HG02571 (cell line): ENCODE results near the gene MBD3L2.
"Not testable (repeated sequence)": the region's sequence is repeated elsewhere in the genome, so short reads cannot be mapped to it uniquely, and the experiment has no call there.

Source experiments
- ATAC-seq: cut with Tn5 transposase; IDR thresholded peaks from one replicate; pipeline ENCODE4 v1.9.1; 2021; ENCODE audit warnings: mild to moderate bottlenecking, moderate library complexity; ENCODE audit not compliant: unreplicated experiment

The MBD3L2 gene

GRCh38 chr19:7049021-7049420 is at the start of gene MBD3L2:
TSS of gene MBD3L2 (plus strand) at chr19:7049321. CDS start at chr19:7049374, 53 bp downstream.
- ATAC-seq, result not testable (repeated sequence)

GRCh38 chr19:6999933-7000332 is 49.2 kb upstream of the MBD3L2 start:
- no peak for ATAC-seq

- no peak for ATAC-seq
Observed at GRCh38 chr19:7000333-7000732, 48.8 kb upstream of the MBD3L2 start.

GRCh38 chr19:7000816-7001215 is 48.3 kb upstream of the MBD3L2 start:
- ATAC-seq, result no peak

GRCh38 chr19:7004313-7004931 is 44.7 kb upstream of the MBD3L2 start:
- ATAC-seq, result no peak

- no peak for ATAC-seq
Observed at GRCh38 chr19:7006135-7006704, 42.9 kb upstream of the MBD3L2 start.

GRCh38 chr19:7007859-7008258 is 41.3 kb upstream of the MBD3L2 start:
- ATAC-seq, result no peak

- ATAC-seq, result no peak
Observed at GRCh38 chr19:7010722-7011593, 38.2 kb upstream of the MBD3L2 start.

GRCh38 chr19:7013678-7014077 is 35.4 kb upstream of the MBD3L2 start:
- no peak for ATAC-seq

GRCh38 chr19:7018828-7019227 is 30.3 kb upstream of the MBD3L2 start:
- no peak for ATAC-seq

- not testable (repeated sequence) for ATAC-seq
Observed at GRCh38 chr19:7021331-7021730, 27.8 kb upstream of the MBD3L2 start, which contains the start of gene MBD3L2B. TSS of gene MBD3L2B (minus strand) at chr19:7021431. CDS start at chr19:7021397, 34 bp downstream.

- not testable (repeated sequence) for ATAC-seq
Observed at GRCh38 chr19:7028790-7029189, 20.3 kb upstream of the MBD3L2 start.

GRCh38 chr19:7030278-7030677 is 18.8 kb upstream of the MBD3L2 start, which contains the start of gene MBD3L5:
TSS of gene MBD3L5 (plus strand) at chr19:7030578. CDS start at chr19:7030612, 34 bp downstream.
- ATAC-seq, result not testable (repeated sequence)

- not testable (repeated sequence) for ATAC-seq
Observed at GRCh38 chr19:7040079-7040478, 9.0 kb upstream of the MBD3L2 start, which contains the start of gene MBD3L4. TSS of gene MBD3L4 (minus strand) at chr19:7040179. CDS start at chr19:7040144, 35 bp downstream.

- ATAC-seq, result not testable (repeated sequence)
Observed at GRCh38 chr19:7041563-7041962, 7.6 kb upstream of the MBD3L2 start.

- ATAC-seq, result not testable (repeated sequence)
Observed at GRCh38 chr19:7051421-7051820, 2.3 kb downstream of the MBD3L2 start.

GRCh38 chr19:7052896-7053295 is 3.8 kb downstream of the MBD3L2 start:
- ATAC-seq, result not testable (repeated sequence)

- not testable (repeated sequence) for ATAC-seq
Observed at GRCh38 chr19:7054635-7055368, 5.7 kb downstream of the MBD3L2 start.

- not testable (repeated sequence) for ATAC-seq
Observed at GRCh38 chr19:7055679-7056078, 6.6 kb downstream of the MBD3L2 start.

- ATAC-seq, result not testable (repeated sequence)
Observed at GRCh38 chr19:7056371-7056770, 7.2 kb downstream of the MBD3L2 start.

GRCh38 chr19:7058576-7058975 is 9.5 kb downstream of the MBD3L2 start, which contains the start of gene MBD3L3:
TSS of gene MBD3L3 (minus strand) at chr19:7058676. CDS start at chr19:7058605, 71 bp downstream.
- ATAC-seq, result not testable (repeated sequence)
